Suppressor macrophage treated with lipopolysaccharide for 1 hour (primary cell): Measurements from ENCODE around the gene UGT8.
"Not testable (repeated sequence)": the region's sequence is repeated elsewhere in the genome, so short reads cannot be mapped to it uniquely, and the experiment has no call there.

Experiments used
- DNase-seq, 3 donors: peaks; one replicate each; pipeline ENCODE4 v3.0.0-alpha.2; 2020 to 2022

The UGT8 gene

GRCh38 chr4:114598191-114599121, at the start of gene UGT8:
Gene UGT8 (plus strand): TSS chr4:114598807. CDS start chr4:114622881, 24,074 bp downstream.
- DNase-seq: peak in 2 of 3 donors; percentile 33 to 46

GRCh38 chr4:114549638-114550037, 49.0 kb upstream of the UGT8 start:
- no peak for DNase-seq

- no peak for DNase-seq
Measured at GRCh38 chr4:114558446-114559020, 40.1 kb upstream of the UGT8 start.

GRCh38 chr4:114561590-114561989, 37.0 kb upstream of the UGT8 start:
- DNase-seq: no peak

- DNase-seq: no peak
Measured at GRCh38 chr4:114562176-114562904, 36.3 kb upstream of the UGT8 start.

GRCh38 chr4:114563536-114564315, 34.9 kb upstream of the UGT8 start:
- no peak for DNase-seq

- DNase-seq: no peak
Measured at GRCh38 chr4:114577386-114577785, 21.2 kb upstream of the UGT8 start.

- DNase-seq: no peak
Measured at GRCh38 chr4:114582621-114583020, 16.0 kb upstream of the UGT8 start.

DNA sequence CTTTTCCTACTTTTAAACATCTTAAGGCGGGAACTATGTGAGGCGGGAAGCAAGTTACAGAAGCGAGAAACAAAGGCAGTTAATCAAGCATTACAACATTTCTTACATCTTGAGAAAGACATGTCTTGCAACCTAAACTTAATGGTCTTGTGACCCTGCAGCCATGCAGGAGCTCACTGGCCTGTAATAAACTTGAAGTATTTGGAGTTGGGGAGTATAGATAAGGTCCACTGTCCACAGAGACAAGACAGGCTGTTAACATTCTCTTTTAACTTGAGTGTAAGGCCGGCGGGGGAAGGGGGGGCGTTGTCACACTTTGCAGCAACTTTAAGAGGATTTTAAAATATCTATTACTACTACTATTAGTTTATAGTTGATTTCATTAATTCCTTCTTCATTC, 10.3 kb upstream of the UGT8 start:
- DNase-seq: no peak

DNA sequence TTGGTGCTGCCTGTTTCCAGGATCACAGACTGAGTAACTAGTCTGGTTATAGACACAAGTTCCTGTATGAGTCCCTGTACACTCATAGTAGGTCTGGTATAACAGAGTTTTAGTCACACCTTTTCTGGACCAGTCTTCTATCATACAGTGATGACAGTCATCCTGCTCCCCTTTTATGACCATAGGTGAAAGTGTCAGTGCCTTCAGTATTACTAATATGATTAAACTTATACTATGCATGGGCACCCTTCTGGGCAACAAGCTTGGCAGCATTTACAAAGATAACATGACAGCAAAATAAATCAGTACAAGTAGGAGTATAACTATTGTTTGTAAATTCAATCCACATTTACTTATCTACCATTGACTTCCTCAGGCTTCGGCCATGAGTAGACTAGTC, 8.2 kb upstream of the UGT8 start:
- DNase-seq: not testable (repeated sequence)

DNA sequence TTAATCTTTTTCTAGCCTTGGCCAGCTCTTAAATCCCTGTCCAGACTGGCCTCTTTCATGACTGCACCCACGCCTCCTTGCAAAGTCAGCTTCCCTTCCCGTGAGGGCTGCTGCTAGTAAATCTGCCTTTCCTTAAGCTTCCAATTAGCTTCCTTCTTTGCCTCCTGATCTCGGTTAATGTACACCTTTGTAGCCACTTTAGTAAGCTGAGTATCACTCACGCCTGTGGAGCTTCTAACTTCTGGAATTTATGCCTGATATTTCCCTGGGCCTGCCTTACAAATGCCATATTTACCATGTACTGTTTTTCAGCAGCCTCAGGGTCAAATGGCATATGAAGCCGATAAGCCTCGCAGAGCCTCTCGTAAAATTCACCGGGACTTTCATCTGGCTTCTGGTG, 5.1 kb upstream of the UGT8 start:
- no peak for DNase-seq

DNA sequence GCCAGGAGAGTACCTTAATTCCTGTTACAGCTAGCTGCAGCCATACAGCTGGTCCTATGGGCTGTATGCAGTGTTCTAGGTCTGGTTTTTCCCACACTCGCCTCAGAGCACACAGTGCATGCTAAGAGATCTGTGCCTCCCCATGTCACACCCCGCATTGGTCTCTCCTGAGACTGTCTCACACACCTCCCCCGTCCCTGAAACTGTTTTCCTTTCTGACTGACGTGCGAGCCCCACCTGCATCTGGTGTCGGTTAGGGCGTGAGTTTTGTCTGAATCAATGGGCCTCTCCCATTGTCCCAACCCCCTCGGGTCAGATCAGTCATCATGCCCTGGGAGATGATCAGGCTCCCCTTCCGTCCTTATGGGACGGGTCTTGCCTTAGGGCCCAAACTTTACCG, 3.4 kb upstream of the UGT8 start:
- DNase-seq: no peak

DNA sequence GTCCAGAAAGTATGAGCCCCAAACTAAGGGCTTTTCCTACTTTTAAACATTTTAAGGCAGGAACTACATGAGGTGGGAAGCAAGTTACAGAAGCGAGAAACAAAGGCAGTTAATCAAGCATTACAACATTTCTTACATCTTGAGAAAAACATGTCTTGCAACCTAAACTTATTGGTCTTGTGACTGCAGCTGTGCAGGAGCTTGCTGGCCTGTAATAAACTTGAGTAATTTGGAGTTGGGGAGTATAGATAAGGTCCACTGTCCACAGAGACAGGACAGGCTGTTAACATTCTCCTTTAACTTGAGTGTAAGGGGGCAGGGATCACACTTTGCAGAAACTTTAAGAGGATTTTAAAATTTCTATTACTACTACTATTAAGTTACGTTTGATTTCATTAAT, 2.7 kb upstream of the UGT8 start:
- DNase-seq: no peak

- DNase-seq: no peak
Measured at GRCh38 chr4:114597410-114598115, 1.0 kb upstream of the UGT8 start.

DNA sequence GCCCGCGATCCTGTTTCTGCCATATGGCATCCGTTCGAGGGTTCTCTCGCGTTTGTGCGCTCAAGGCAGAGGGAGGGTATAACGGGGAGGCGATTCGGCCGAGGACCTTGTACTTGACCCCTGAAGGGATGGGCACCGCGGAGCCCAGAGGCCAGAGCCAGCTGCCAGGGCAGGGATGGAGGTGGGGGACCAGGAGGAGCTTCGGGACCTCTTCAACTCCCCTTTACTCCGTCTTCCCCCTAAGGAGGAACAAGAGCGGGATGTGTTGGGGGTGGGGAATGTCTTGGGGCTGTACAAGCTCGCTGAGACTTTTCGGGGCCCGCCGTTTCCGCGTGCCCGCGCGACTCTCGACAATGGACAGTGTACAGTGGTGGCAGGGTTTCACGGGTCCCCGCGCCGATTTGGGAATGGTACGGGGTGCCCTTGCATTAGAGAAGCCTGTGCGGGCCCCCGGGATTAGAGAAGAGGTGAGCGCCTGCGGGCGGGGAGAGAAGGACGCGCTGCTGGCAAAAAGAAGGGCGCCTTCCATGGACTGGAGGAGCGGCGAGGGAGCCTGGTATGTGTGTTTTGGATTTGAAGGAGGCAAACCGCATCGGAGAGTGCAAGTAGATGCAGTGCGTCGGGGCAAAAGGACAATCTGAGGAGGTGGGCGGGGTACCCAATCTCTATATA, 760 bp downstream of the UGT8 start:
- peak in 1 of 3 donors; percentile 0 for DNase-seq

- no peak for DNase-seq
Measured at GRCh38 chr4:114599903-114600552, 1.4 kb downstream of the UGT8 start.

DNA sequence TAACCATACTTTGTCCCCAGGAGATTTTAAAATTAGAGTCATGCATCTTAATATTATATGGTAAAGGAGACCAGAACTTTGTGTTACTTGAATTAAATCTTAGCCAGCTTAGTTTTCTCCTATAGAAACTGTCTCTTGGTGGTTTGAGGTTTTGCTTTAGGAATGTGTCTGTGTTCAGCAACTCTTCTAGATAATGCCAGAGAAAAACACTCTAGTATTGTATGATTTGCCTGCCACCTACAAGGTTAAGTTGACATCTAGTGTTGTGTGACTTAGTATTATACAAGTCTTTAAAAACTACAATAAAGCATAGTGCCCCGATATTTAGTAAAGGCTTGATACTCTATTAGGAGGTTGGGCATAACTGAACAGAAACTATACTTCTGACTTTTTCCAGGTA, 2.1 kb downstream of the UGT8 start:
- DNase-seq: no peak

GRCh38 chr4:114601304-114602052, 2.9 kb downstream of the UGT8 start:
- no peak for DNase-seq

GRCh38 chr4:114603497-114603896, 4.9 kb downstream of the UGT8 start:
- peak in 1 of 3 donors; percentile 1 for DNase-seq

- no peak for DNase-seq
Measured at GRCh38 chr4:114606245-114606644, 7.6 kb downstream of the UGT8 start.
